Type B pancreatic cell (in vitro differentiated cells): ENCODE data around the gene TBX22. TPM values are rescaled to one million over a fixed set of nuclear protein-coding genes. Genes with fewer than 3 reads are reported as not detected.
A peak's percentile ranks its signal among the peaks of the same experiment; 100 is the strongest.
"Not testable (repeated sequence)": the region's sequence is repeated elsewhere in the genome, so short reads cannot be mapped to it uniquely, and the experiment has no call there.

Experiments
- DNase-seq: peaks from one replicate; pipeline ENCODE4 v3.0.0; 2021; ENCODE audit warnings: mixed read lengths; ENCODE audit not compliant: unreplicated experiment; ENCODE audit errors: extremely low spot score
- H3K27ac Mint-ChIP-seq: 2 replicates; pipeline ENCODE4 v1.8.0; 2021; ENCODE audit warnings: mild to moderate bottlenecking, mixed read lengths
- H3K27me3 Mint-ChIP-seq: 2 replicates; pipeline ENCODE4 v1.8.0; 2021; ENCODE audit warnings: mixed read lengths
- H3K36me3 Mint-ChIP-seq: 2 replicates; pipeline ENCODE4 v1.8.0; 2021; ENCODE audit warnings: mixed read lengths
- H3K4me1 Mint-ChIP-seq: one replicate; pipeline ENCODE4 v1.8.0; 2021; ENCODE audit warnings: mixed read lengths; ENCODE audit not compliant: unreplicated experiment
- H3K4me3 Mint-ChIP-seq: 2 replicates; pipeline ENCODE4 v1.8.0; 2021; ENCODE audit warnings: mild to moderate bottlenecking, mixed read lengths
- H3K9me3 Mint-ChIP-seq: 2 replicates; pipeline ENCODE4 v1.8.0; 2021; ENCODE audit warnings: mixed read lengths
- CTCF ChIP-seq: fragments of 200-600 bp; sonication (generic); conservative IDR thresholded peaks from 2 replicates; pipeline ENCODE4 v1.5.0; 2021; ENCODE audit warnings: antibody characterized with exemption, mild to moderate bottlenecking
- total RNA-seq: library from RNA; stranded (reverse); gene quantifications from 2 replicates; pipeline ENCODE4 v1.2.1, GENCODE V29; 2021; ENCODE audit warnings: low replicate concordance

TBX22 gene
- total RNA-seq, 1 donor from 2014 or later, result not detected

DNA sequence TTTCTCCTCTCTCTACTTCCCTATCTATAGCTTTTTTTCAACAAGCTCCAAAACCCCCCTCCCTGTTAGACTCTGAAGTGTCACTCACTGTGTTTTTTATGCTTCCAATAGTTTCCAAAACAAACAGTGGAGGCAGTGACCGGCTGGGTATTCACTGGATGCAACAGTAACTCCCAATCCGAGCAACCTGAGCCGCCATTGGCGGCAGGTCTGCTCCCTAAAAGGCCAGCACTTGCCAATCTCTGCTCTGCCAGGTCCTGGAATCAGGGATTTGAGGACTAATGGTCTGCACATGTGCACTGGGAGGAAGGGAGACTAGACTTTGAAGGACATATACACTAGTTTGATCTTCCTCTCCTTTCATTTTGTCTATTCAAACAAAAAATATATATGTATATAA is 7.1 kb downstream of the TBX22 start:
- TF ChIP-seq CTCF, result no peak
- Mint-ChIP-seq H3K4me1 (no peaks in the 10 kb centered on the region), H3K4me3 (no peak overlapping the region), H3K27ac (no peak overlapping the region), H3K36me3 (no peaks in the 10 kb centered on the region), H3K9me3 (no peaks in the 10 kb centered on the region), H3K27me3 (peaks cover 33% of the 10 kb centered on the region)
- no peak for DNase-seq

- H3K27me3 Mint-ChIP-seq, result peaks cover 33% of the 10 kb centered on the region
- H3K36me3 Mint-ChIP-seq, result no peaks in the 10 kb centered on the region
- no peak for DNase-seq
- H3K9me3 Mint-ChIP-seq, result no peaks in the 10 kb centered on the region
- no peaks in the 10 kb centered on the region for H3K4me1 Mint-ChIP-seq
- no peak overlapping the region for H3K27ac Mint-ChIP-seq
- H3K4me3 Mint-ChIP-seq, result peak overlapping the region; percentile 78
- no peak for TF ChIP-seq CTCF
Observed at GRCh38 chrX:80022363-80023031, 7.9 kb downstream of the TBX22 start.

GRCh38 chrX:80026116-80026515 is 11.6 kb downstream of the TBX22 start:
- DNase-seq, result no peak
- Mint-ChIP-seq H3K4me1 (no peaks in the 10 kb centered on the region), H3K36me3 (no peaks in the 10 kb centered on the region), H3K9me3 (no peaks in the 10 kb centered on the region), H3K4me3 (no peak overlapping the region), H3K27me3 (peaks cover 32% of the 10 kb centered on the region), H3K27ac (no peak overlapping the region)
- TF ChIP-seq CTCF, result no peak

- H3K9me3 Mint-ChIP-seq, H3K27me3 Mint-ChIP-seq, H3K27ac Mint-ChIP-seq, H3K4me1 Mint-ChIP-seq, H3K36me3 Mint-ChIP-seq, H3K4me3 Mint-ChIP-seq, DNase-seq: not testable (repeated sequence)
Observed at GRCh38 chrX:80066156-80066555, 51.6 kb downstream of the TBX22 start.

DNA sequence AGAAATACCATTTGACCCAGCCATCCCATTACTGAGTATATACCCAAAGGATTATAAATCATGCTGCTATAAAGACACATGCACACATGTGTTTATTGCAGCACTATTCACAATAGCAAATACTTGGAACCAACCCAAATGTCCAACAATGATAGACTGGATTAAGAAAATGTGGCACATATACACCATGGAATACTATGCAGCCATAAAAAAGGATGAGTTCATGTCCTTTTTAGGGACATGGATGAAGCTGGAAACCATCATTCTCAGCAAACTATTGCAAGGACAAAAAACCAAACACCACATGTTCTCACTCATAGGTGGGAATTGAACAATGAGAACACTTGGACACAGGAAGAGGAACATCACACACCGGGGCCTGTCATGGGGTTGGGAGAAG is 61.1 kb downstream of the TBX22 start:
- H3K36me3 Mint-ChIP-seq, H3K4me3 Mint-ChIP-seq, H3K4me1 Mint-ChIP-seq, H3K27ac Mint-ChIP-seq, DNase-seq, H3K27me3 Mint-ChIP-seq: not testable (repeated sequence)
- peaks cover 11% of the 10 kb centered on the region for H3K9me3 Mint-ChIP-seq
